Stimulated activated CD4-positive, alpha-beta T cell treated with anti-CD3 and anti-CD28 coated beads, Interleukin-2, amount 100 ng/mL, for 24 hours (primary cell): Measurements from ENCODE around the gene TMEM38A.
"Not testable (repeated sequence)": the region's sequence is repeated elsewhere in the genome, so short reads cannot be mapped to it uniquely, and the experiment has no call there.

ENCODE experiments used
- DNase-seq, 2 donors: peaks; one replicate each; pipeline ENCODE4 v3.0.0-alpha.2; 2020

The TMEM38A gene

DNA sequence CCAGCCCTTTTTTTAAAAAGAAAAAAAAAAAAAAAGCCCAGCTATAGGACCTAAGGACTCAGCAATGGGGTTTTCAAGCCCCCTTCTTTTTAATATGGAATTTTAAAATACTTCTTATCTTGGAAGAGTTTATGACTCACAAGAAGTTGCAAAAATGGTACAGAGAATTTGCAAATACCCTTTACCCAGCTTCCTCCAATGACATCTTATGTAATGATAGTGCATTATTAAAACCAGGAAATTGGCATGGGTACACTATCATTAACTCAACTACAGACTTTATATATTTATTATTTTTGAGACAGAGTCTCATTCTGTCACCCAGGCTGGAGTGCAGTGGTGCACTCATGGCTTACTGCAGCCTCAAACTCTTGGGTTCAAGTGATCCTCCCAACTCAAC lies 16.1 kb downstream of the TMEM38A start:
- no peak for DNase-seq

DNA sequence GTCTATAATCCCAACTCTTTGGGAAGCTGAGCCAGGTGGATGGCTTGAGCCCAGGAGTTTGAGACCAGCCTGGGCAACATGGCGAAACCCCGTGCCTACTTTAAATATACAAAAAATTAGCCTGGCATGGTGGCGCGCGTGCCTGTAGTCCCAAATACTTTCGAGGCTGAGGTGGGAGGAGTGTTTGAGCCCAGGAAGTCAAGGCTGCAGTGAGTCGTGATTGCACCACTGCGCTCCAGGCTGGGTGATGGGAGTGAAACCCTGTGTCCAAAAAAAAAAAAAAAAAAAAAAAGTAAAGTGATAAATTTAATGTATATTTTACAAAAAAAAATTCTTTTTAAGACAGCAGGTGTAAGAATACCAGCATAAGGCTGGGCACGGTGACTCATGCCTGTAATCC lies 17.6 kb downstream of the TMEM38A start:
- DNase-seq = no peak

GRCh38 chr19:16679811-16680210 lies 18.9 kb downstream of the TMEM38A start:
- DNase-seq = no peak

GRCh38 chr19:16682539-16682938 lies 21.6 kb downstream of the TMEM38A start:
- DNase-seq = no peak

- DNase-seq = no peak
These were observed 23.3 kb downstream of the TMEM38A start for GRCh38 chr19:16684216-16684615.

DNA sequence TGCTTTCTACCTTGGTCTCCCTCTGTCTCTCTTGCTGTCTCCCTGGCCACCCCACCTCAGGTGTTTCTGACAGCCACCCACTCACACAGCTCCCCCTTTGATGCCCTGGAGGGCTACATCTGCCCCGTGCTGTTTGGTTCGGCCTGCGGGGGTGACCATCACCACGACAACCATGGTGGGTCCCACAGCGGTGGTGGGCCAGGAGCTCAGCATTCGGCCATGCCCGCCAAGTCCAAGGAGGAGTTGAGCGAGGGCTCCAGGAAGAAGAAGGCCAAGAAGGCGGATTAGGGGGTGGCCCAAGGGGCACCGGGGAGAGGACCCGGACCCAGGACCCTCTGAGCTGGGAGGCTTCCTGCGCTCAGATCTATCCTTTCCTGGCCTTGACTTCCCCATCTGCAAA lies 27.1 kb downstream of the TMEM38A start:
- no peak for DNase-seq

DNA sequence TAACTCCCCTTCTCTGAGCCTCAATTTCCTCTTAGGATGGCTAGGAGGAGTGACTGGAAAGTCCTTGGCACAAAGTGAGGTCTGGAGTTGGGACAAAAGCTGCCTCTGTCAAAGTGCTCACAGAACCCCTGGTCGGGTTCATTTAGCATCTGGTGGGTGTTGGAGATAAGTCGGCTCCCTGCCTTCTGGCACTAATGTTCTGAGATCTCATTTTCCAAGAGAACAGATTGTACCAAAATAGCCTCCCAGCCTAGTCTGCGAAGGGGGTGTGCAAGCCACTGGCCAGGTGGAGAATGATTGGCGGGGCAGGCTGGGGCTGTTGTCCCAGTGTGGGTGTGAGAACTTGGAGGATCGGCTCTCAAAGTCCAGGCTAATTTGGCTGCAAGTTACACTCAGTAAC lies 38.0 kb downstream of the TMEM38A start:
- DNase-seq = no peak

DNA sequence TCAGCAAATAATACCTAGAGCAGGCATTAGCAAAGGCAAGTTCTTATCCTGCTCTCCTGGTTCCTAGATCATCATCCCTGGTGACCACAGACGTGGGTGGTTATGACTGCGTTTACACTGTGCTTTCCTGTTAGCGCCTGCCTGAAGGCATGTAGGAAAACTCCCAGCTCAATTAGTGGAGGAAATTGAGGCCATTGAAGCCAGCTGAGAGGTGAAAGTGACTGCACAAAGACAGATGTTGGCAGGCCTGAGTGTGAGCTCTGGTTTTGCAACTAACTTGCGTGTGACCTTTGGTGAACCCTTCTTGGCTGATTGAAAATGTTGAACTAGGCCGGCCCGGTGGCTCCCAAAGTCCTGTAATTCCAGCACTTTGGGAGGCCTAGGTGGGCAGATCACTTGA lies 41.2 kb downstream of the TMEM38A start:
- DNase-seq = no peak

DNA sequence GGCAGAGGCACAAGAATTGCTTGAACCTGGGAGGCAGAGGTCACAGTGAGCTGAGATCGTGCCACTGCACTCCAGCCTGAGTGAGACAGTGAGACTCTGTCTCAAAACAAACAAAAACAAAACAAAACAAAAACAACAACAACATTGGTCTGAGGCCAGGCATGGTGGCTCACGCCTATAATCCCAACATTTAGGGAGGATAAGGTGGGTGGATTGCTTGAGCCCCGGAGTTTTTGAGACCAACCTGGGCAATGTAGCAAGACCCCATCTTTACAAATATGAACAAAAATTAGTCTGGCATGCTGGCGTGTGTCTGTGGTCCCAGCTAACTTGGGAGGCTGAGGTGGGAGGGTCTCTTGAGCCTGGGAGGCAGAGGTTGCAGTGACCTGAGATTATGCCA lies 42.7 kb downstream of the TMEM38A start:
- no peak for DNase-seq

DNA sequence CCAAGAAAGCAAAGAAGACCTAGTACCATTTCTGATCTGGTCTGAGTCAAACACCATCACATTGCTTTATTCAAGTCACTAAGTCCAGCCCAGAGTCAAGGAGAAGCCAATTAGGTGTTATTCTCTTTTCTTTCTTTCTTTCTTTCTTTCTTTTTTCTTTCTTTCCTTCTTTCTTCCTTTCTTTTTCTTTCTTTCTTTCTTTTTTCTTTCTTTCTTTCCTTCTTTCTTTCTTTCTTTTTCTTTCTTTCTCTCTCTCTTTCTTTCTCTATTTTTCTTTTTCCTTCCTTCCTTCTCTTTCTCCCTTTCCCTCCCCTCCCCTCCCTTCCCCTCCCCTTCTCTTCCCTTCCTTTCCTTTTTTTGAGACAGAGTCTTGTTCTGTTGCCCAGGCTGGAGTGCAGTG lies 49.9 kb downstream of the TMEM38A start:
- DNase-seq = not testable (repeated sequence)

DNA sequence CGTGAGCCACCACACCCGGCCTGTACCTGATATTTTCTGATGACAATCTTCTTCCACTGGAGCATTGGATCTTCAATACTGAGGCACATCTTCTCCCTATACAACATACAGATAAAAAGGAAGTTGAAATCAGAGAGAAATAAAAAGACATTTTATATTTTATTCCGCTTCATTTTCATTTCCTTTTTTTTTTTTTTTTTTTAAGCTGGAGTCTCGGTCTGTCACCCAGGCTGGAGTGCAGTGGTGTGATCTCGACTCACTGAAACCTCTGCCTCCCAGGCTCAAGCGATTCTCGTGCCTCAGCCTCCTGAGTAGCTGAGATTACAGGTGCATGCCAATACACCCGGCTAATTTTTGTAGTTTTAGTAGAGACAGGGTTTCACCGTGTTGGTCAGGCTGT lies 51.4 kb downstream of the TMEM38A start:
- DNase-seq = not testable (repeated sequence)

- DNase-seq = peak; percentile 33 to 63
These were observed 53.9 kb downstream of the TMEM38A start for GRCh38 chr19:16714702-16715287.

GRCh38 chr19:16715611-16716010 lies 54.7 kb downstream of the TMEM38A start:
- no peak for DNase-seq

DNA sequence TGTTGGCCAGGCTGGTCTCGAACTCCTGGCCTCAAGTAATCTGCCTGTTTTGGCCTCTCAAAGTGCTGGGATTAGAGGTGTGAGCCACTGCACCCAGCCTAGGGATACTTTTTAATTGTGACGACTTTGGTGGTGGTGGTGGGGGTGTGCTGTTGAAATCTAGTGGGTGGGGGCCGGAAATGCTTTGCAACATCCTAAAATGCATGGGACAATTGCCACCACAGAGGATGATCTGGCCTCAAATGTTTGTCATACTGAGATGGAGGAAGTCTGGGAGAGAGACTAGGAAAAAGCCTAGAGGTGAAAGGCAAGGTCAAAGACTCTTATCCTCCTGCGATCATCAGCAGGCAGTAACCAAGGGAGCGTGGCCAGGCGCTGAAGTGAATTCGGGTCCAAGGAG lies 60.1 kb downstream of the TMEM38A start:
- no peak for DNase-seq

GRCh38 chr19:16722591-16722990 lies 61.7 kb downstream of the TMEM38A start:
- no peak for DNase-seq

- DNase-seq = no peak
These were observed 66.0 kb downstream of the TMEM38A start for GRCh38 chr19:16726916-16727315.

- DNase-seq = not testable (repeated sequence)
These were observed 74.8 kb downstream of the TMEM38A start for GRCh38 chr19:16735650-16736266.

DNA sequence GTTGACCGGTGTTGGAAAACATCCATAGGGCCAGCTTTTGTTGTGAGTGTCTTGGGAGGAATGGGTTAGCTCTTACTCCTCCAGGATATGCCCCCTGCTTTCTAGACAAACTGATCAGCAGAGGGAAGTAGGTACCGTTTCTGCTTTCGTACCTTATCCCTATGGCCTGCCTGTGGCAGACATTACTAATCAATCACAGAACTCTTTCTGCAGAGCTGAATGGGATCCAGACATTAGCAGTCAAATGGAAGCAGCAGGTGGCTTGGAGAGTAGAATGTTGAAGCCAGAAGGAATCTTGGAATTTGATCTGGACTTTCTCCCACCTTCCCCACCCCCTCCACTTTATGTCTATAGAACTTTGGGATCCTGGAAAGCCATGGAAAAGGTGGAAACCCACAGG lies 75.8 kb downstream of the TMEM38A start:
- no peak for DNase-seq

DNA sequence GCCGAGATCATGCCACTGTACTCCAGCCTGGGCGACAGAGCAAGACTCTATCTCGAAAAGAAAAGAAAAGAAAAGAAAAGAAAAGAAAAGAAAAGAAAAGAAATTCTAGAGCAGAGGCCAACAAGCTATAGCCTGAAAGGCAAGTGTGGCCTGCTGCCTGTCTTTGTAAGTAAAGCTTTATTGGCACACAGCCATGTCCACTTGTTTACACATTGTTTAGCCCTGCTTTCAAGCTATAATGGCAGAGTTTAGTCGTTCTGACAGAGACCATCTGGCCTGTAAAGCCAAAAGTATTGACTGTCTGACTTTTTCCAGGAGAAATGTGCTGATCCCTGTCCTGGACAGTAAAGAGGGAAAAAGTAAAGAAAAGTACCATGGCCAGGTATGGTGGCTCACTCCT lies 77.0 kb downstream of the TMEM38A start:
- no peak for DNase-seq

DNA sequence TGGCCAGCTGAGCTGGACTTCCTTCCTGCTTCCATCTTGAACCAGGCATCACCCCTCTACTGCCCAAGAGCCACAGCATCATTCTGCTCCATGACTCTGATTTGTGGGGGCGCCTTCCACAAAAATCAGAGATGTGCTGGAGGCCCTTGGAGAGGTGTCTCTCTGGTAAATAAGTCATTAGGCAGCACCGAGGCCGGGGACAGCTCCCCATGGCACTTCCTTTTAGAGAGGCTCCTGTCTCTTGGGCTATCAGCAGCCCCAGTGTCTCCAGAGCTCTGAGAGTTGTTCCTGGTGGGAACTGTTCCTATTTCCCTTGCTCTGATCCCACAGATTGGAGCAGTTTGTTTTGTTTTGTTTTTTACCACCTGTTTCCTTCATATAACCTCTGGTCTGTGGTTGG lies 78.6 kb downstream of the TMEM38A start:
- no peak for DNase-seq
